CD4-positive, alpha-beta T cell treated with Interleukin-4 for 1 hour (primary cell): ENCODE data around the gene KPNA1.
A peak's percentile ranks its signal among the peaks of the same experiment; 100 is the strongest.

ENCODE experiments used
- DNase-seq, 2 donors: peaks; one replicate each; pipeline ENCODE4 v3.0.0-alpha.2; 2020 to 2022

Gene KPNA1

GRCh38 chr3:122410639-122411038, 104.1 kb downstream of the KPNA1 start:
- DNase-seq = no peak

GRCh38 chr3:122410111-122410510, 104.6 kb downstream of the KPNA1 start:
- no peak for DNase-seq

- DNase-seq = peak in 1 of 2 donors; percentile 14
Measured at GRCh38 chr3:122409446-122409845, 105.3 kb downstream of the KPNA1 start.

GRCh38 chr3:122407946-122408345, 106.8 kb downstream of the KPNA1 start:
- no peak for DNase-seq

- no peak for DNase-seq
Measured at GRCh38 chr3:122406198-122406597, 108.5 kb downstream of the KPNA1 start.

GRCh38 chr3:122405015-122405414, 109.7 kb downstream of the KPNA1 start:
- DNase-seq = no peak

- DNase-seq = no peak
Measured at GRCh38 chr3:122403489-122403888, 111.2 kb downstream of the KPNA1 start.

GRCh38 chr3:122398920-122399319, 115.8 kb downstream of the KPNA1 start:
- no peak for DNase-seq

- no peak for DNase-seq
Measured at GRCh38 chr3:122397201-122397600, 117.5 kb downstream of the KPNA1 start.

GRCh38 chr3:122396511-122396910, 118.2 kb downstream of the KPNA1 start:
- DNase-seq = no peak

- DNase-seq = no peak
Measured at GRCh38 chr3:122395582-122395981, 119.2 kb downstream of the KPNA1 start.

GRCh38 chr3:122394173-122394572, 120.6 kb downstream of the KPNA1 start:
- DNase-seq = no peak

- DNase-seq = peak; percentile 20 to 61
Measured at GRCh38 chr3:122392868-122393844, 121.6 kb downstream of the KPNA1 start.

- DNase-seq = no peak
Measured at GRCh38 chr3:122391681-122392446, 122.9 kb downstream of the KPNA1 start.

- DNase-seq = no peak
Measured at GRCh38 chr3:122390665-122391064, 124.1 kb downstream of the KPNA1 start.

- DNase-seq = no peak
Measured at GRCh38 chr3:122389892-122390291, 124.8 kb downstream of the KPNA1 start.

GRCh38 chr3:122389197-122389596, 125.5 kb downstream of the KPNA1 start:
- DNase-seq = no peak

GRCh38 chr3:122387709-122388108, 127.0 kb downstream of the KPNA1 start:
- no peak for DNase-seq

GRCh38 chr3:122383771-122384697, 130.7 kb downstream of the KPNA1 start, which contains the start of gene FAM162A:
TSS of gene FAM162A (plus strand) at chr3:122384182. CDS start at chr3:122384266, 84 bp downstream.
- DNase-seq = peak; percentile 91 to 93

- DNase-seq = peak; percentile 83 to 87
Measured at GRCh38 chr3:122382888-122383666, 131.7 kb downstream of the KPNA1 start, which contains the start of gene MIX23. TSS of gene MIX23 (minus strand) at chr3:122383231. CDS start at chr3:122383224, 7 bp downstream.

GRCh38 chr3:122377975-122378374, 136.8 kb downstream of the KPNA1 start:
- no peak for DNase-seq

GRCh38 chr3:122374034-122374433, 140.7 kb downstream of the KPNA1 start:
- no peak for DNase-seq
